NCI-H345 (cell line): ENCODE measurements around the gene TREM2.
"Not testable (repeated sequence)": the region's sequence is repeated elsewhere in the genome, so short reads cannot be mapped to it uniquely, and the experiment has no call there.

Source experiments
- DNase-seq: peaks from one replicate; lab custom pipeline; 2025; lab: John Stamatoyannopoulos, UW

Gene TREM2

DNA sequence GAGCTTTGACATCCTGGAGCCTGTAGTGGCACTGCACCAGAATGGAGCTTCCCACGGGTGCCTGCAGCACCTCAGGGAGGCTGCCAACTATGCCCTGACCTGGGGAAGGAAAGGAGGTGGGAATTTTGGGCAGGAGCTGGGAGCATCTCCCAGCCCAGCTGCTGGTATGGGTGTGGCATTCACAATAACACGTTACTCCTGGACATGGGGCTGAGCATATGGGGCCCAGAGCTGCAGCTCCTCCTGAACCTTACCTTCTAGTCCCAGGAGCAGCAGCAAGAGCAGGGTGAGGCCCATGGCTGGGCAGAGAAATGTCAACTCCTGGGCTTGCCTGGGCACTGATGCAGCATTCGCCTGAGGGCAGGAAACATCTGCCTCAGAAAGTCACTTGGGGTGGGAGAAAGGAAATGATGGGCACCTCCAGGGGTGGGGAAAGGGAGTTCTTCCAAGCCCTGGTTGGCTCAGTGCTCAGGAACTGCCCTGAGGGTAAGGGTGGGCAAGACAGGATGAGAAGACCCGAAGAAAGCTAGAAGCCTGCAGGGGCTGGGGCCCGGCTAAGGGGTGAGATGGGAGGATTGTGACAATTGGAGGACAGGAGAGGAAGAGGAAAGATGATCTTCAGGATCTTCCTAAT, 8.8 kb downstream of the TREM2 start, which contains the start of gene TREML1:
TREML1 (minus strand) TSS at position 356 of the 634 bp plus-strand sequence; CDS start at position 297, 59 bp downstream.
- DNase-seq, result no peak

DNA sequence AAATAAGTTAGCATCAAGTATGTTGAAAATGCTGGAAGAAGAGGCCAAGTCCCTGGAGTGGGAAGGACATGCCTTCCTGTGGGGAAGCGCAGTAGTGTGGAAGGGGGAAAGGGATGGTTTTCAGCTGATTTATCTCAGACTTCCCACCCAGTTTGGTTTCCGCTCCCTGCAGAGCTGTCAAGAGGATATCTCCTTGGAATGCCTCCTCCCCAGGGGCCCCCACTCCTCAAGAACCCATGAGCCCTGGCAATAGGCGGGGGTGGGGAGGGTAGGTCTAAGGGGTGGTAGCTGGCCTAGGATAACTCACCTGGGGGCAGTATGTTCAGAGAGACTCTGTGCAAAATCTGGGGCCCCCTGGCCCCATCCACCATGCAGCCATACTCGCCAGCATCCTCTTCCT, 9.5 kb downstream of the TREM2 start:
- no peak for DNase-seq

DNA sequence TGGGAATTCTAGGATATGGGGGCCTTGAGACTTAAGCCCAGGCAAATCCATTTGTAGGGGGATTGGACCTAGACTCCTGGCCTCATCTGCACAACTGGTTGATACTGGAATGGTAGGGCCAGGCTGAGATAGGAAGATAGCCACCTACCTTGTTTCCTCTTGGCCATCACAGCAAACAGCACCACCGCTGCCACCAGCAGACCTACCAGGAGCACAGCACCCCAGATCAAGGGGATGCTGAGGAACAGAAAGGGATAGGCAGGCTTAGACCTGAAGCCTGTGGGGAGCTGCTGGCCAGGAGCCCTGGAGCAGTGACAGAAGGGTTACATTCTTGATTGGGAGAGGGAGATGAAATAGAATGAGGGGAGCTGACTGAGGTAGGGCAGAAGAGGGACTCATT, 12.2 kb downstream of the TREM2 start:
- DNase-seq, result no peak

DNA sequence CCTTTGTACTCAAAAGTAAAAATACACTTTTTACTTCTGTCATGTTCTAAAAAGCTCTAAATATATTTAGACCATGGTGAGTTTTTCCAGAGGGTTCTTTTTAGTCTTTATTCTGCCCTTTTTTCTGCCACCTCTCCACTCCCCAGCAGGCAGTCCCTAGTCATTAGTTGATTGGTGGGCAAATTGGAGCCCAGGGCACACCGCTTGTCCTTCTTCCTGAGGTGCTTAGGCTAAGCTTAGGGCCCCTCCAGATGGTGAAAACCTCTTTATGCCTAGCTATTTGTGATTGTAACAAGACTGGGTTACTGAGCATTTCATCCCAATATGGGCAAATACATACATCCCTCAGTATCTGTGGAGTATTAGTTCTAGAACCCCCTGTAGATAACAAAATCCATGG, 15.0 kb downstream of the TREM2 start:
- no peak for DNase-seq

DNA sequence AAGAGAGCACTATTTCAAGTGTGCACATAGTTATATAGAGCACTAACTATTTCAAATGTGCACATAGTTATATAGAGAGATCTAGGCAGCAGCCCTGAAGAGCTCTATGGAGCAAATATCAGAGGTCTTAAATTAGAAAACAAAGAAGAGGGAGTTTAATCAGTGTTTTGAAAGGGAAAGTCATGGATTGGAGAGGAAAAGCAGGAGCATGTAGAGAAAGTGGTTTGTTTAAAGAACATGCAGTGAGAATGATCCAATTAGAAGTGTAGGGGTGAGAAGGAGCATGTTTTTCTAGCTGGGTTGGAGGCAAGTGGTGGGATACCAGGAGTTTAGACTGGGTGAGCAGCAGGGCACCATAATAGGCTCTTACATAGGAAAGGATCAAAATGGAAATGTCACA, 26.0 kb downstream of the TREM2 start:
- DNase-seq, result no peak

DNA sequence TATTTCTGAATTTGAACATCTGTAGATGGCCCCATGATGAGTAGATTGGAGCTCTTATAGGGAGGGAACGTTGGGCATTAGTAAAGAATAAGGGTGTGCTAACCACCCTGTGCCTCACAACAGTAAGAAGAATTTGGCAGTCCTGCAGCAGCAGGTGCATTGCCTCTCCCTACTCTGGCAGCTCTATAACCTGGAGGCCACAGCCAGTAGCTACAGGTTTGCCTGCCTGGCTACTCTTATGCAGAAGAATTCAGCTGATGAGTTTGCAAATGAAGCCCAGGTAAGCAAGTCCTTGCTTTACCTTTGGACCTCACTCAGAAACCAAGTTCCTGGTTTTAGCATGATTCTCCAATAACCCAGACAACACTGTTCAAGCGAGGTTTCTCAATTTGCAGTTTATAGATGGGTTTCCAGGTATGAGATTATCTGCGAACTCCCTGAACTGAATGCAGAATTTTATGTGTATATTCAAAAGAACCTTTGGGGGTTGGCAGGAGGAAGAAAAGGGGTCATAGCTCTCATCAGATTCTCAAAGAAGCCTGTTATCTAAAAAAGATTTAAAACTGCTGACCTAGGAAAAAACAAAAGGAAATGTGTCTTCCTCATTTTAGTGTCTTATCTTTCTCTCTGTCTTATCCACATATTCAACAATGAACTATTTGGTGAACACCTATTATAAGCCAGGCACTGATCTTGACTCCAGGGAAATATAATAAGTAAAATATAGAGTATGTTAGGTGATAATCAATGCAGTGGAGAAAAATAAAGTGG, 27.7 kb downstream of the TREM2 start:
- DNase-seq, result no peak

DNA sequence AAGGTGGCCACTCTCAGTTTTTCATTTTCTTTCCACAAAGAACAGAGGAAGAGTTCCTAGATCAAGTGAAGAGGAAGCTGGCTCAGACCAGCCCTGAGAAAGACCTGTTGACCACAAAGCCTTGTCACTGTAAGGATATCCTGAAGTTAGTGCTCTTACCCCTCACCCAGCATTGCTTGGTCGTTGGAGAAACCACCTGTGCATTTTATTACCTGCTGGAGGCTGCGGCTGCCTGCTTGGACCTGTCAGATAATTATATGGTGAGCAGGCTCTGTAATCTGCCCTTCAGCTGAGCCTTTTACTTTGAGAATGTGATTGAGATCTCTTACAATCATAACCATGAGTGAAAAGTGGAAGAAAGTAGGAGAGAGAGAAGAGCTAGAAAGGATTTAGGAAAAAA, 30.7 kb downstream of the TREM2 start:
- no peak for DNase-seq

DNA sequence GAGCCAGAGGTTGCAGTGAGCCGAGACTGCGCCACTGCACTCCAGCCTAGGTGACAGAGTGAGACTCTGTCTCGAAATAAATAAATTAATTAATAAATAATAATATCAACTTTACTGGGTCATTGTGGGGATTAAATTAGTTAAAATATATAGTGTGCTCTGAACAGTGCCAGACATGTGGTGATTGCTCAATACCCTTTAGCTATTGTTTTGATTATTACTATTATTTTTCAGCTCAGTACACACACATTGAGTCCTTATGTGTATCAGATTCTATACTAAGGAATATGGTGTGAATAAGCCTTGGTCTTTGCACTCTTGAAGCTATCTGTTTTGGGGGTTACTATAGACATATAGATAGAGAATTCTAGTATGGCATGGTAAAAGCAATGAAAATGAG, 37.6 kb downstream of the TREM2 start:
- DNase-seq, result no peak

DNA sequence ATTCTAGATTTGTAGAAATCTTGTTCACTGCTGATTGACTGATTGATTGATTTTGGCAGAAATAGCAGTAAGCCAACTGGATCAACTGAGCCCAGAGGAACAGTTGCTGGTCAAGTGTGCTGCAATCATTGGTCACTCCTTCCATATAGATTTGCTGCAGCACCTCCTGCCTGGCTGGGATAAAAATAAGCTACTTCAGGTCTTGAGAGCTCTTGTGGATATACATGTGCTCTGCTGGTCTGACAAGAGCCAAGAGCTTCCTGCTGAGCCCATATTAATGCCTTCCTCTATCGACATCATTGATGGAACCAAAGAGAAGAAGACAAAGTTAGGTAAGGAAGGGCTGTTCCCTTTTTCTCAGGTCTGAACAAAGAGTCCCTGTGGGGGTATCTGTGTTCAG, 40.0 kb downstream of the TREM2 start:
- peak; percentile 70 for DNase-seq

DNA sequence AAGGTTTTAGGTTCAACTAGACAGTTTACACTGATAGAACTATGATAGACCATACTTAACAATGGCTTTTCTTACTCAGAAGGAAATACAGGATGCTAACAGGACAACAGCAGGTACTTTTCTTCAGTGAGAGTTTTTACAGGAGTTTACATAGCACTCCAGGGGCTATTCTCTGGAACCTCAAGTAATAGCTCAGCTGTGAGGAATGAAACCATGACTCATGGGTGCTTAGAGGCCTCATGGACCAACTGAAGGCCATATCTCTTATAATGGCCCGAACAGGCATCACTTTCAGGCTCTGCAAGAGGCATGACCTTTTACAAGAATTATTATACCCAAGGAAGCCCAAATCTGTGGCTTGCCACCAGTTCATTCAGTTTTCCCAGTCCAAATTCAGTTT, 40.5 kb downstream of the TREM2 start:
- peak; percentile 8 for DNase-seq

DNA sequence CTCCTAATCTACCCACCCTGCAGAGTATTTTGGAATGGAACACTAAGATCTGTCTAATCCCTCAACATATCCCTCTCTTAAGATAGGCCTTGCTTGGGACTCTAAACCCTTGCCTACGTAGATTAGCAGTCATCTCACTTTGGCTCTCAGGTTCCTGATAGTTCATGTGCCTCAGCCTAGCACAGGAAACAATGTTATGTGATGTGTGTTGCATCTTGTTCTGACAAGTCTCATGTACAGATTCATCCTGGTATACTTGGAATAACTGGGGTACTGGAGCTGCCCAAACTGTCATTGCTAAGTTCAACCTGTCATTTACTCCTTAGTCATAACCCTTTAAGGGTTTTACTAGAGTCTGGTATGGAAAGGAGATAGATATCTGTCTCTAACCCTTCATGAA, 42.9 kb downstream of the TREM2 start:
- no peak for DNase-seq

DNA sequence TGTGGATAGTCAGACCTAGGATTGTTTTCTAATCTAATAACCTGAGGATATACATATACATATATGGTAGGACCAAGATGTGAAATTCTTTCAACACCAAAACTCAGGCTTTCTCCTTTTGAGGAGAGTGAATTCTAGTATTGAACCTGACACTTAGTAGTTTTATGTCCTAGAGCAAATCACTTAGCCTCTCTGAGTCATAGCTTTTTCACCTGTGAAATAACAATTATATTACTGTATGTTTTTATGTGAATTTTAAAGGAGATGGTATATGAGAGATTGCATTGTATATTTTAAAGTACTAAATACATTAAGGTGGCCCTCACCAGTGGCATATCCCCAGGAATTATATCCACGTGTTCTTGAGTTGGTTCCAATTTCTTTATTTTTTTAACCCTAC, 43.4 kb downstream of the TREM2 start:
- no peak for DNase-seq

DNA sequence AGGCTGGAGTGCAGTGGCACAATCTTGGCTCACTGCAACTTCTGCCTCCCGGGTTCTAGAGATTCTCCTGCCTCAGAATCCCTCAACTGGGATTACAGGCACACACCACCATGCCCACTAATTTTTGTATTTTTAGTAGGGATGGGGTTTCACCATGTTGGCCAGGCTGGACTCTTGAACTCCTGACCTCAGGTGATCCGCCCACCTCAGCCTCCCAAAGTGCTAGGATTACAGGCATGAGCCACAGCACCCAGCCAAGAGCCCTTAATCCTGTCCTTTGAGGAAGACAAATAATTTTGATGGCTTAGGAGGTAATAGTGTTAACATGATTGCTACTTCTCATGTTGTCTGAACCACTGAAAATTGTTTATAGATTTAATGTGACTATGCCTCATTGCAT, 47.9 kb downstream of the TREM2 start:
- not testable (repeated sequence) for DNase-seq

DNA sequence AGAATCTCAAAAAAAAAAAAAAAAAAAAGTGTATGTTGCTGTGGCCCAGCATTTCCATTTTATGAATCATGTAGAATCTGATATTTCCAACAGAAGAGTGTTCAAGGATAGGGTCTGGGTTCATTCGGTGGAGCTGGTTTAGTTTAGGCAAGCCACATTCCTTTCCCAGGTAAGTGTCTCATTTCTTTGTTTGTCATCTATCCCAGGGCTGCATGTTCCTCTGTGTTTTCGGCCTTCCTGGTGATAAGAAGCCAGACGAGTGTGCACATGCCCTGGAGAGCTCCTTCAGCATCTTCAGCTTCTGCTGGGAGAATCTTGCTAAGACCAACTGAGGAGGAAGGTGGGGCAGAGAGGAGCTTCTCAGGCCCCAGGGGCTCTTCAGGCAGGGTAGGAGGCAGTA, 51.9 kb downstream of the TREM2 start:
- no peak for DNase-seq
